Stimulated activated CD8-positive, alpha-beta memory T cell treated with anti-CD3 and anti-CD28 coated beads, Interleukin-7, amount 100 ng/mL, for 4 hours (primary cell): ENCODE results near the gene FOXRED1.

ENCODE experiments used
- DNase-seq, 2 donors: peaks; one replicate each; pipeline ENCODE4 v3.0.0-alpha.2; 2020; ENCODE audit warnings: low read depth in 2 of 2

The FOXRED1 gene

GRCh38 chr11:126311401-126312291 lies 42.7 kb downstream of the FOXRED1 start:
- no peak for DNase-seq

- DNase-seq, result no peak
Measured at GRCh38 chr11:126312961-126313360, 44.0 kb downstream of the FOXRED1 start.

GRCh38 chr11:126313826-126314225 lies 44.9 kb downstream of the FOXRED1 start:
- no peak for DNase-seq

- no peak for DNase-seq
Measured at GRCh38 chr11:126317432-126317755, 48.4 kb downstream of the FOXRED1 start.

GRCh38 chr11:126317756-126318573 lies 49.0 kb downstream of the FOXRED1 start:
- peak in 1 of 2 donors; percentile 19 for DNase-seq

- DNase-seq, result no peak
Measured at GRCh38 chr11:126318574-126319373, 49.8 kb downstream of the FOXRED1 start.

- DNase-seq, result no peak
Measured at GRCh38 chr11:126319374-126319740, 50.4 kb downstream of the FOXRED1 start.

GRCh38 chr11:126322996-126323395 lies 54.0 kb downstream of the FOXRED1 start:
- no peak for DNase-seq

GRCh38 chr11:126327281-126328000 lies 58.5 kb downstream of the FOXRED1 start:
- no peak for DNase-seq
